CD4-positive, alpha-beta memory T cell (primary cell): ENCODE results near the gene MT1A. TPM values are rescaled to one million over a fixed set of nuclear protein-coding genes. Genes with fewer than 3 reads are reported as not detected.

ENCODE experiments used
- CTCF ChIA-PET: fragments of 350-600 bp; sonication (Branson Sonifier 250); formaldehyde crosslinking; loops from one replicate; lab custom pipeline; 2021; ENCODE audit warnings: inconsistent platforms; ENCODE audit not compliant: partially characterized antibody; lab: Charles Lee
- POLR2A ChIA-PET: fragments of 350-600 bp; sonication (Branson Sonifier 250); formaldehyde crosslinking; loops from one replicate; lab custom pipeline; 2021; ENCODE audit not compliant: partially characterized antibody; lab: Charles Lee
- DNase-seq, 5 donors: peaks; one replicate each; pipeline versions ENCODE4 v3.0.0 to v3.0.0-alpha.2; 2020 to 2022; ENCODE audit warnings: mixed read lengths in 1 of 5
- H3K27ac ChIP-seq: one replicate; pipeline ENCODE4 v1.7.0; 2013; ENCODE audit warnings: low read depth, low read length
- H3K27me3 ChIP-seq: 2 replicates; pipeline ENCODE4 v1.7.0; 2013; ENCODE audit warnings: mild to moderate bottlenecking, low read length, moderate library complexity; ENCODE audit not compliant: insufficient read depth
- H3K36me3 ChIP-seq: 2 replicates; pipeline ENCODE4 v1.7.0; 2013; ENCODE audit warnings: mild to moderate bottlenecking, low read length, moderate library complexity; ENCODE audit not compliant: insufficient read depth
- H3K4me1 ChIP-seq: 2 replicates; pipeline ENCODE4 v1.7.0; 2013; ENCODE audit warnings: mild to moderate bottlenecking, low read length, moderate library complexity; ENCODE audit not compliant: insufficient read depth
- H3K4me3 ChIP-seq, 2 donors: one replicate each; pipeline ENCODE4 v1.7.0; 2013; ENCODE audit warnings: low read length in 2 of 2, mild to moderate bottlenecking in 1 of 2
- H3K9me3 ChIP-seq, 2 donors: one replicate each; pipeline ENCODE4 v1.7.0; 2013; ENCODE audit warnings: low read length in 2 of 2, control low read depth in 1 of 2; ENCODE audit not compliant: control insufficient read depth in 1 of 2
- H3K27ac Mint-ChIP-seq, 7 donors: one replicate each; pipeline ENCODE4 v1.8.0; 2020 to 2021; ENCODE audit warnings: mixed read lengths in 7 of 7, mild to moderate bottlenecking in 6 of 7, inconsistent platforms in 3 of 7, moderate library complexity in 3 of 7
- H3K27me3 Mint-ChIP-seq, 2 donors: one replicate each; pipeline ENCODE4 v1.8.0; 2020 to 2021; ENCODE audit warnings: mixed read lengths in 2 of 2
- H3K36me3 Mint-ChIP-seq, 2 donors: one replicate each; pipeline ENCODE4 v1.8.0; 2020 to 2021; ENCODE audit warnings: mixed read lengths in 2 of 2, inconsistent platforms in 1 of 2, mild to moderate bottlenecking in 1 of 2
- H3K4me1 Mint-ChIP-seq, 4 donors: one replicate each; pipeline ENCODE4 v1.8.0; 2020 to 2021; ENCODE audit warnings: mixed read lengths in 4 of 4, mild to moderate bottlenecking in 1 of 4
- H3K4me3 Mint-ChIP-seq, 8 donors: one replicate each; pipeline ENCODE4 v1.8.0; 2020 to 2021; ENCODE audit warnings: mixed read lengths in 8 of 8, mild to moderate bottlenecking in 7 of 8, moderate library complexity in 6 of 8, inconsistent platforms in 3 of 8
- H3K9me3 Mint-ChIP-seq, 8 donors: one replicate each; pipeline ENCODE4 v1.8.0; 2020 to 2021; ENCODE audit warnings: mixed read lengths in 8 of 8, mild to moderate bottlenecking in 5 of 8, inconsistent platforms in 3 of 8, moderate library complexity in 1 of 8
- intact Hi-C: fragments of 100-400 bp; cut with micrococcal nuclease; formaldehyde crosslinking; loops from one replicate; pipeline ENCODE4 v1.15.1; 2023
- polyA plus RNA-seq, 2 donors: library from polyadenylated mRNA; unstranded; fragments of 300-500 nt; fragmentation: Illumina TruSeq; gene quantifications; one replicate each; pipeline ENCODE4 v1.2.3, GENCODE V29; 2021
- total RNA-seq, 2 experiments: library from RNA; stranded (reverse); gene quantifications; one replicate each; pipeline ENCODE4 v1.2.3, GENCODE V29; 2021

MT1A gene
- total and polyA plus RNA-seq, 4 experiments from 2014 or later: not detected

- H3K27me3 Mint-ChIP-seq: peaks cover 6 to 12% of the 10 kb centered on the region in 2 donors
- H3K4me1 Mint-ChIP-seq: peaks cover 0 to 7% (median 6%) of the 10 kb centered on the region in 4 donors
- CTCF ChIA-PET: interaction anchor here (0.6 to 4.3 kb wide), 15 partner anchors 8 to 375 kb away, joined by 3 to 22 read pairs (median 5); no protein-coding TSS in a partner anchor
- Histone ChIP-seq H3K36me3 (no peaks in the 10 kb centered on the region), H3K27me3 (no peaks in the 10 kb centered on the region), H3K27ac (no peak overlapping the region), H3K9me3 (no peaks in the 10 kb centered on the region), H3K4me1 (no peaks in the 10 kb centered on the region), H3K4me3 (no peak overlapping the region)
- no peaks in the 10 kb centered on the region for H3K36me3 Mint-ChIP-seq
- H3K27ac Mint-ChIP-seq: peak overlapping the region in 3 of 7 donors; percentile 37 to 80 (median 66)
- intact Hi-C loops: loop anchor here (1.0 kb wide), 1 partner anchor 86 kb away; no protein-coding TSS in a partner anchor
- POLR2A ChIA-PET: interaction anchor here (0.5 to 1.7 kb wide), 4 partner anchors 9 to 82 kb away, joined by 3 to 5 read pairs (median 3); partner anchors contain the start of gene MT1X
- no peak overlapping the region for H3K4me3 Mint-ChIP-seq
- no peaks in the 10 kb centered on the region for H3K9me3 Mint-ChIP-seq
- DNase-seq: peak in 4 of 5 donors; percentile 38 to 43 (median 41)
Measured at GRCh38 chr16:56600398-56600999, 38.0 kb upstream of the MT1A start.

DNA sequence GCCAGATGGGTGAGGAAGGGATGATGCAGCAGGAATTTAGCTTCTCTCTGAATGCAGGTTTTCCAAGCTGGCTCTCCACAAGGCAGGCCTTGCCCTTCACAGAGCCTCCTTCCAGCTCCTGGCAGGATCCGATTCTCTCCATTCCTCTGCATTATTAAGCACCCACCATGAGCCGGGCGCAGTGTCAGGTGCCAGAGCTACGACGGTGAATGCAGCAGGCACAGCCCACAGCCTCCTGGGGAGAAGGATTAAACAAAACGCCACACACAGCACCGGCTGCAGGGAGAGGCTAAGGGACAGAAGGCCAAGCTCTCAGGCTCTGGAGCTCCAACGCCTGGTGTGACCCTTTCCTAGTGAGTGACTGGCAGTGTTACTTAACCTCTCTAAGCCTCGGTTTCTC, 37.1 kb upstream of the MT1A start:
- intact Hi-C loops: no loop called here
- POLR2A ChIA-PET: interaction anchor here (1.3 to 1.7 kb wide), 2 partner anchors 11 to 81 kb away, joined by 3 to 5 read pairs; partner anchors contain the start of gene MT1X

DNA sequence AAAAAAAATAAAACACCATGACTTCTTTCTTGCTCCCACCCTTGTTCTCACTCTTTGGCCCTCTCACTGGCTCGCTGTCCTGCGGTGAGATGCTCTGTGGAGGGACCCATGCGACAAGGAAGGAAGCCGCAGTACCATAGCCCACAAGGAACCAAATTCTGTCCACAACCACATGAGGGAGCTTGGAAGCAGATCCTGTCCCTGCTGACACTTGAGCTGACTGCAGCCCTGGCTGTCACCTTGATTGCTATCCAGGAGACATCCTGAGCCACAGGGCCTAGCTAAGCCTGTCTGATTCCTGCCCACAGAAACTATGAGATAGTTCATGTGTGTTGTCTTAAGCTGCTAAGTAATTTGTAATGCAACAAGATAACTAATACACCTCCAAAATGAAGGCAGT, 34.9 kb upstream of the MT1A start:
- Mint-ChIP-seq H3K4me1 (peaks cover 12 to 24% (median 21%) of the 10 kb centered on the region in 4 donors), H3K27ac (no peak overlapping the region)

More for the DNA sequence above, 37.1 kb upstream of the MT1A start:
- DNase-seq: no peak
- CTCF ChIA-PET: interaction anchor here (0.7 to 4.3 kb wide), 13 partner anchors 8 to 100 kb away, joined by 3 to 22 read pairs (median 5); no protein-coding TSS in a partner anchor
- Histone ChIP-seq H3K27ac (no peak overlapping the region), H3K36me3 (no peaks in the 10 kb centered on the region), H3K9me3 (no peaks in the 10 kb centered on the region), H3K4me1 (no peaks in the 10 kb centered on the region), H3K4me3 (no peak overlapping the region), H3K27me3 (no peaks in the 10 kb centered on the region)
- Mint-ChIP-seq H3K4me3 (no peak overlapping the region), H3K9me3 (no peaks in the 10 kb centered on the region), H3K27me3 (peaks cover 6 to 12% of the 10 kb centered on the region in 2 donors), H3K27ac (no peak overlapping the region), H3K36me3 (no peaks in the 10 kb centered on the region), H3K4me1 (peaks cover 0 to 7% (median 6%) of the 10 kb centered on the region in 4 donors)

DNA sequence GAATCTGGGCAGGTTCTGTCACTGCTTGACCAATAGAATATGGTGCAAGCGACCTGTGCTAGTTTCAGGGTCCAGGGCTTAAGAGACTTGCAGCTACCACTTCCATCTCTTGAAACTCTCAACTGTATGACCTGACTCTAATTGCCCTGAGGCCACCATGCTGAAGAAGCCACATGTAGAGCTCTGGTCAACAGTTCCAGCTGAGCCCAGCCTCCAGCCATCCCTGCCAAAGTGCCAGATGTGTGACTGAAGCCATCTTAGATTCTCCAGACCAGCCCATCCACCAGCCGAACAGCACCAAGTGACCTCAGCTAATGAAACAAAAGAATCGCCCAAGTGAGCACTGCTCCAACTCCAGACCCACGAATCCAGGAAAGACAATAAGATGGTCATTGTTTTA, 33.5 kb upstream of the MT1A start:
- no peak overlapping the region for H3K27ac ChIP-seq
- H3K9me3 Mint-ChIP-seq: no peaks in the 10 kb centered on the region
- DNase-seq: no peak
- peaks cover 17 to 36% (median 31%) of the 10 kb centered on the region in 4 donors for H3K4me1 Mint-ChIP-seq
- ChIA-PET POLR2A (interaction anchor here (1.0 to 1.8 kb wide), 3 partner anchors 19 to 39 kb away, joined by 3 to 5 read pairs (median 4); partner anchors contain the start of gene MT1E), CTCF (interaction anchor here (3.3 kb wide), 1 partner anchor 97 kb away, joined by 37 read pairs; no protein-coding TSS in a partner anchor)
- peaks cover 0 to 4% of the 10 kb centered on the region in 2 donors for H3K36me3 Mint-ChIP-seq
- H3K4me1 ChIP-seq: peaks cover 29% of the 10 kb centered on the region
- intact Hi-C loops: no loop called here
- peak overlapping the region in 3 of 7 donors; percentile 9 to 47 (median 23) for H3K27ac Mint-ChIP-seq
- peaks cover 6 to 9% of the 10 kb centered on the region in 2 donors for H3K27me3 Mint-ChIP-seq
- H3K4me3 Mint-ChIP-seq: no peak overlapping the region
- H3K36me3 ChIP-seq: no peaks in the 10 kb centered on the region
- H3K27me3 ChIP-seq: no peaks in the 10 kb centered on the region
- H3K9me3 ChIP-seq: no peaks in the 10 kb centered on the region
- H3K4me3 ChIP-seq: no peak overlapping the region

More for the DNA sequence above, 34.9 kb upstream of the MT1A start:
- H3K4me1 ChIP-seq: peaks cover 16% of the 10 kb centered on the region
- peak in 1 of 5 donors; percentile 27 for DNase-seq
- intact Hi-C loops: no loop called here
- peaks cover 6 to 9% of the 10 kb centered on the region in 2 donors for H3K27me3 Mint-ChIP-seq
- POLR2A ChIA-PET: no interaction called here
- no peak overlapping the region for H3K4me3 ChIP-seq
- H3K36me3 ChIP-seq: no peaks in the 10 kb centered on the region
- no peak overlapping the region for H3K27ac ChIP-seq
- H3K27me3 ChIP-seq: no peaks in the 10 kb centered on the region
- CTCF ChIA-PET: interaction anchor here (0.9 to 4.3 kb wide), 9 partner anchors 16 to 98 kb away, joined by 3 to 37 read pairs (median 3); no protein-coding TSS in a partner anchor
- peaks cover 0 to under 1% of the 10 kb centered on the region in 2 donors for H3K36me3 Mint-ChIP-seq
- H3K4me3 Mint-ChIP-seq: no peak overlapping the region
- H3K9me3 Mint-ChIP-seq: no peaks in the 10 kb centered on the region
- no peaks in the 10 kb centered on the region for H3K9me3 ChIP-seq

DNA sequence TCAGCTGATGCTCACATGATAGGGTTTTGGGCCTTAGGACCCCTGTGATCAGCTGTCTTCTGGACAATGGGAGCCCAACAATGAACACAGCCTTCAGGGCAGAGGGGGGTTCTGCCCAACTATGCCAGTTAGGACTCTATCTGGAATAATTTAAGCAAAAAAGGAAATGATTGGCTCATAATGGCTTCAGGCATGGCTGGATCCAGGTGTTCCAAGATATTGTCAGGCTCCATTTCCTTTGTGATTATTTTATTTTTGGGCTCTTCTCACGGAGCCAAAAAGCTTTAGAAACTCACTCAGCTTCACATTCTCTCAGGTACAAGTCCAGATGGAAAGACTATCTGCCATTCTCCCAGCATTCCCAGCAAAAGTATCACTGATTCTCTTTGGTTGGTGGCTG, 33.0 kb upstream of the MT1A start:
- Histone ChIP-seq H3K27ac (no peak overlapping the region), H3K27me3 (no peaks in the 10 kb centered on the region), H3K36me3 (no peaks in the 10 kb centered on the region), H3K4me1 (peaks cover 34% of the 10 kb centered on the region), H3K4me3 (no peak overlapping the region), H3K9me3 (no peaks in the 10 kb centered on the region)
- Mint-ChIP-seq H3K27me3 (peaks cover 2 to 5% of the 10 kb centered on the region in 2 donors), H3K36me3 (peaks cover 0 to 4% of the 10 kb centered on the region in 2 donors), H3K27ac (peak overlapping the region in 3 of 7 donors; percentile 15 to 88 (median 73)), H3K4me1 (peaks cover 18 to 40% (median 32%) of the 10 kb centered on the region in 4 donors), H3K4me3 (no peak overlapping the region), H3K9me3 (no peaks in the 10 kb centered on the region)
- intact Hi-C loops: no loop called here
- POLR2A ChIA-PET: interaction anchor here (1.0 to 1.8 kb wide), 4 partner anchors 18 to 77 kb away, joined by 3 to 6 read pairs (median 4); partner anchors contain the start of genes MT1E and MT1X
- no peak for DNase-seq
- CTCF ChIA-PET: interaction anchor here (3.3 kb wide), 1 partner anchor 96 kb away, joined by 37 read pairs; no protein-coding TSS in a partner anchor

DNA sequence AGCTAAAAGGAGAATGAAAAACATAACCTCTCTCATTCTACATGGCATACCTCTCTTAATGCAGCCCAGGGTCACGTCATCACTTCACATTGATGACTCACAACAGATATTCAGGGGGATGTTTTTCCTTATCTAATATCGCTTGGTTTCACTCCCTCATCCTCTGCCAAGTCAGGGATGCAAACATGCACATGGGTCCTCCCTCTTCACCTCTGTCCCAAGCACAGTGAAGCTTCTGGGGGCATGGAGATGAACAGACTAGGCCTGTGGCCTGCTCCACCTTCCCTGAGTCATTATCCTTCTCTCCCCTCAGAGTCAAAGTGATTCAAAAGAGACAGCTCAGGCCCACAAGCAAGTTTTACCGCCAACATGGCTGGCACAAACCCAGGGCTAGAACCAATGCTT, 32.4 kb upstream of the MT1A start:
- CTCF ChIA-PET: interaction anchor here (1.1 to 3.3 kb wide), 2 partner anchors 96 kb away, joined by 6 to 37 read pairs; no protein-coding TSS in a partner anchor
- Mint-ChIP-seq H3K4me3 (peak overlapping the region in 2 of 8 donors; percentile 1 to 57), H3K4me1 (peaks cover 21 to 46% (median 36%) of the 10 kb centered on the region in 4 donors), H3K27me3 (peaks cover 0 to 3% of the 10 kb centered on the region in 2 donors), H3K9me3 (no peaks in the 10 kb centered on the region), H3K36me3 (peaks cover 0 to 4% of the 10 kb centered on the region in 2 donors), H3K27ac (peak overlapping the region in 6 of 7 donors; percentile 15 to 93 (median 84))
- no peak for DNase-seq
- Histone ChIP-seq H3K9me3 (no peaks in the 10 kb centered on the region), H3K4me3 (no peak overlapping the region), H3K36me3 (no peaks in the 10 kb centered on the region), H3K27ac (no peak overlapping the region), H3K4me1 (peaks cover 40% of the 10 kb centered on the region), H3K27me3 (no peaks in the 10 kb centered on the region)
- POLR2A ChIA-PET: interaction anchor here (1.8 to 4.7 kb wide), 2 partner anchors 77 to 95 kb away, joined by 6 to 22 read pairs; partner anchors contain the start of gene MT1X
- intact Hi-C loops: no loop called here
